ENCODE measurements around the gene SERPINE3.

- no peak for TF ChIP-seq CTCF (IDR thresholded peaks at IDR 0.05; ENCODE audit: borderline replicate concordance, extremely low read depth, low read length, poor library complexity, severe bottlenecking)
- TF ChIP-seq EZH2 (IDR thresholded peaks at IDR 0.05; ENCODE audit: borderline replicate concordance, low read depth, low read length, severe bottlenecking): no peak
Observed at GRCh38 chr13:51394724-51395123, 55.2 kb downstream of the SERPINE3 start.
